AG04450 (cell line): Measurements from ENCODE around the gene OR9Q2. TPM values are rescaled to one million over a fixed set of nuclear protein-coding genes. Genes with fewer than 3 reads are reported as not detected.

Source experiments
- CTCF ChIA-PET: fragments of 300-600, 350-600 bp; formaldehyde crosslinking; extraction: SDS; loops from one replicate; lab custom pipeline; 2022; ENCODE audit warnings: antibody characterized with exemption, inconsistent platforms; lab: Charles Lee
- POLR2A ChIA-PET: fragments of 350-600 bp; formaldehyde crosslinking; extraction: SDS; loops from one replicate; lab custom pipeline; 2021; ENCODE audit warnings: antibody characterized with exemption, inconsistent platforms; lab: Yijun Ruan, JAX
- DNase-seq: peaks from one replicate; pipeline ENCODE4 v3.0.0-alpha.2; 2011; ENCODE audit warnings: low read depth, low spot score
- H3K27ac ChIP-seq: one replicate; pipeline ENCODE4 v1.5.1; 2012; ENCODE audit warnings: low read depth, low read length, control low read depth
- H3K27me3 ChIP-seq: one replicate; pipeline ENCODE4 v1.6.0; 2012; ENCODE audit warnings: low read length; ENCODE audit not compliant: control insufficient read depth, insufficient read depth
- H3K4me3 ChIP-seq: 2 replicates; pipeline ENCODE4 v1.5.1; 2011; ENCODE audit warnings: mild to moderate bottlenecking, low read depth, low read length, control low read depth
- H3K9me3 ChIP-seq: 2 replicates; pipeline ENCODE4 v1.5.1; 2012; ENCODE audit warnings: low read length; ENCODE audit not compliant: control insufficient read depth, insufficient read depth
- CTCF ChIP-seq: IDR thresholded peaks from 2 replicates; pipeline ENCODE4 v1.5.1; 2011; ENCODE audit warnings: low read depth, low read length, control low read depth, inconsistent platforms
- polyA plus RNA-seq: library from polyadenylated mRNA; depleted of rRNA; stranded (reverse); fragments of >200 nt; gene quantifications from 2 replicates; pipeline ENCODE4 v1.2.3, GENCODE V29; 2011; rRNA removed

The OR9Q2 gene
- polyA plus RNA-seq, 1 experiment: not detected

DNA sequence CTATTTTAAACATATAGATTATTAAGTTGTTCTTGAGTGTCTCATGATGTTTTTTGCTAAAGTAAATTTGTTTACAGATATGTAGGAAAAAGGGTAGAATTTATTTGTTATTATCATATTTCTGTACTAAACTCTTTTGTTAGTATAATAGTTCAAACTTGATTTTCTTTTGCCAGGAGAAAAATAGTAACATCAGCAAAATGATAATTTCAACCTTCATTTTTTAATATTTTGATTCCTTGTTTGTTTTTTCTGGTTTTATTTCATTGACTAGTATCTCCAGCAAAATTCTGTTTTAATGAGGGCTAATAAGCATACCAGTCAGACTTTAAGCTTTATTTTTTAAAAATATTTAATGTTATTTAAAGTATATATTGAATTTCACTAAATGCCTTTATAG, 27.6 kb downstream of the OR9Q2 start:
- no peak overlapping the region for H3K27ac ChIP-seq
- CTCF ChIA-PET: no interaction called here
- POLR2A ChIA-PET: no interaction called here
- DNase-seq: no peak
- no peaks in the 10 kb centered on the region for H3K27me3 ChIP-seq
- TF ChIP-seq CTCF: no peak
- no peak overlapping the region for H3K4me3 ChIP-seq
- no peaks in the 10 kb centered on the region for H3K9me3 ChIP-seq

GRCh38 chr11:58222721-58223120, 33.9 kb downstream of the OR9Q2 start:
- ChIA-PET CTCF (no interaction called here), POLR2A (no interaction called here)
- no peak overlapping the region for H3K4me3 ChIP-seq
- DNase-seq: no peak
- H3K9me3 ChIP-seq: no peaks in the 10 kb centered on the region
- H3K27ac ChIP-seq: no peak overlapping the region
- H3K27me3 ChIP-seq: no peaks in the 10 kb centered on the region
- TF ChIP-seq CTCF: no peak

DNA sequence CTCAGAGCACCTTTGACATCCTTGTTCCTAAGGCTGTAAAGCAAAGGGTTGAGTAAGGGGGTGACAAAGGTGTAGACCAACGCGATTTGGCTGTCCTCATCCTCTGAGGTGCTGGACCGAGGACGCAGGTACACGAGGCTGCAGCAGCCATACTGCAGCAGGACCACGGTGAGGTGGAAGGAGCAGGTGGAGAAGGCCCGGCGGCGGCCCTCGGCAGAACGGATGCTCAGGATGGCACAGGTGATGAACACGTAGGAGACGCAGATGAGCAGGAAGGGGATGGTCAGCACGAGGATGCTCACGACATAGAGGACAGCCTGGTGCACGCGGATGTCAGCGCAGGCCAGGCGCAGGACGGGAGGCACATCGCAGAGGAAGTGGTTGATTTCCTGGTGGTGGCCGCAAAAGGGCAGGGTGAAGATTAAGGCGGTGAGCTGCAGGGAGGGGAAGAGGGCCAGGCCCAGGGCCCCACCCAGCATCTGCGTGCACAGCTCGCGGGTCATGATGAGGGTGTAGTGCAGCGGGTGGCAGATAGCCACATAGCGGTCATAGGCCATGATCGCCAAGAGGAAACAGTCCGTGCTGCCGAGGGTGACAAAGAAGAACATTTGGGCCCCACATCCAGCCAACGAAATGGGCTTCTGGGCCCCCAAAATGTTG, 39.2 kb downstream of the OR9Q2 start:
- CTCF ChIA-PET: no interaction called here
- H3K27ac ChIP-seq: no peak overlapping the region
- H3K9me3 ChIP-seq: peaks cover 8% of the 10 kb centered on the region
- POLR2A ChIA-PET: no interaction called here
- H3K4me3 ChIP-seq: no peak overlapping the region
- DNase-seq: no peak
- TF ChIP-seq CTCF: no peak
- H3K27me3 ChIP-seq: no peaks in the 10 kb centered on the region

Other genes with a start within 250 kb of the OR9Q2 start
- not detected in 2 replicates for gene OR9Q1, start 165.2 kb upstream of the OR9Q2 start, polyA plus RNA-seq
- not detected in 2 replicates for gene OR6Q1, start 158.1 kb upstream of the OR9Q2 start, polyA plus RNA-seq
- gene OR9I1, start 63.5 kb upstream of the OR9Q2 start, polyA plus RNA-seq: not detected in 2 replicates
- not detected in 2 replicates for gene OR1S2, start 15.1 kb downstream of the OR9Q2 start, polyA plus RNA-seq
- gene OR1S1, start 23.6 kb downstream of the OR9Q2 start, polyA plus RNA-seq: not detected in 2 replicates
- 0.12 and 0.17 TPM in 2 replicates for gene OR10Q1, start 39.8 kb downstream of the OR9Q2 start, polyA plus RNA-seq
- not detected in 2 replicates for gene OR10W1, start 79.2 kb downstream of the OR9Q2 start, polyA plus RNA-seq
- not detected in 2 replicates for gene OR5B17, start 170.0 kb downstream of the OR9Q2 start, polyA plus RNA-seq
- not detected in 2 replicates for gene OR5B3, start 217.8 kb downstream of the OR9Q2 start, polyA plus RNA-seq
- gene OR5B2, start 239.1 kb downstream of the OR9Q2 start, polyA plus RNA-seq: 0.05 TPM in 1 of 2 replicates, not detected in the other